Head of caudate nucleus (tissue), 42 donors: ENCODE measurements around the gene SLC35G6.
"Not testable (repeated sequence)": the region's sequence is repeated elsewhere in the genome, so short reads cannot be mapped to it uniquely, and the experiment has no call there.

Experiments used
- DNase-seq, 42 donors: peaks; one replicate each; pipeline versions ENCODE4 v3.0.0 to v3.0.0-alpha.2; 2020 to 2021; ENCODE audit warnings: mixed read lengths in 7 of 42
- intact Hi-C: fragments of 100-400 bp; cut with DNase I; formaldehyde crosslinking; loops from one replicate; pipeline ENCODE4 v1.15.0; 2022

The SLC35G6 gene

GRCh38 chr17:7445619-7445968 is 35.7 kb upstream of the SLC35G6 start:
- intact Hi-C loops: no loop called here
- no peak for DNase-seq

GRCh38 chr17:7448461-7448860 is 32.8 kb upstream of the SLC35G6 start:
- intact Hi-C loops: no loop called here
- no peak for DNase-seq

- no peak for DNase-seq
- intact Hi-C loops: no loop called here
Observed at GRCh38 chr17:7459961-7460545, 21.2 kb upstream of the SLC35G6 start.

GRCh38 chr17:7460850-7461660 is 20.2 kb upstream of the SLC35G6 start:
- intact Hi-C loops: no loop called here

GRCh38 chr17:7462474-7463371 is 18.5 kb upstream of the SLC35G6 start:
- no peak for DNase-seq
- intact Hi-C loops: no loop called here

More at GRCh38 chr17:7460850-7461660, 20.2 kb upstream of the SLC35G6 start:
- no peak for DNase-seq

GRCh38 chr17:7463372-7463846 is 17.8 kb upstream of the SLC35G6 start:
- no peak for DNase-seq
- intact Hi-C loops: no loop called here

- intact Hi-C loops: no loop called here
- DNase-seq: no peak
Observed at GRCh38 chr17:7464081-7464480, 17.2 kb upstream of the SLC35G6 start.

GRCh38 chr17:7465597-7466275 is 15.5 kb upstream of the SLC35G6 start:
- intact Hi-C loops: no loop called here
- no peak for DNase-seq

GRCh38 chr17:7466318-7466638 is 15.0 kb upstream of the SLC35G6 start:
- DNase-seq: no peak
- intact Hi-C loops: no loop called here

- intact Hi-C loops: no loop called here
- peak in 21 of 42 donors; percentile 17 to 81 (median 44) for DNase-seq
Observed at GRCh38 chr17:7466639-7467341, 14.5 kb upstream of the SLC35G6 start.

- no peak for DNase-seq
Observed at GRCh38 chr17:7467498-7467897, 13.7 kb upstream of the SLC35G6 start.

GRCh38 chr17:7468290-7468689 is 13.0 kb upstream of the SLC35G6 start:
- intact Hi-C loops: no loop called here
- no peak for DNase-seq

More at GRCh38 chr17:7467498-7467897, 13.7 kb upstream of the SLC35G6 start:
- intact Hi-C loops: no loop called here

GRCh38 chr17:7468804-7469389 is 12.3 kb upstream of the SLC35G6 start:
- no peak for DNase-seq
- intact Hi-C loops: no loop called here

GRCh38 chr17:7469843-7470242 is 11.4 kb upstream of the SLC35G6 start:
- intact Hi-C loops: not testable (repeated sequence)

GRCh38 chr17:7470457-7470973 is 10.7 kb upstream of the SLC35G6 start:
- DNase-seq, intact Hi-C loops: not testable (repeated sequence)

More at GRCh38 chr17:7469843-7470242, 11.4 kb upstream of the SLC35G6 start:
- DNase-seq: not testable (repeated sequence)

GRCh38 chr17:7471729-7472128 is 9.5 kb upstream of the SLC35G6 start:
- no peak for DNase-seq
- intact Hi-C loops: no loop called here

GRCh38 chr17:7474767-7475166 is 6.5 kb upstream of the SLC35G6 start:
- intact Hi-C loops: loop anchor here (5.0 kb wide), 2 partner anchors 37 to 122 kb away; partner anchors contain the start of genes FGF11, KCTD11 and TMEM102
- not testable (repeated sequence) for DNase-seq
